Measurements from ENCODE around the gene CDKAL1.
"Not testable (repeated sequence)": the region's sequence is repeated elsewhere in the genome, so short reads cannot be mapped to it uniquely, and the experiment has no call there.

CDKAL1 gene

DNA sequence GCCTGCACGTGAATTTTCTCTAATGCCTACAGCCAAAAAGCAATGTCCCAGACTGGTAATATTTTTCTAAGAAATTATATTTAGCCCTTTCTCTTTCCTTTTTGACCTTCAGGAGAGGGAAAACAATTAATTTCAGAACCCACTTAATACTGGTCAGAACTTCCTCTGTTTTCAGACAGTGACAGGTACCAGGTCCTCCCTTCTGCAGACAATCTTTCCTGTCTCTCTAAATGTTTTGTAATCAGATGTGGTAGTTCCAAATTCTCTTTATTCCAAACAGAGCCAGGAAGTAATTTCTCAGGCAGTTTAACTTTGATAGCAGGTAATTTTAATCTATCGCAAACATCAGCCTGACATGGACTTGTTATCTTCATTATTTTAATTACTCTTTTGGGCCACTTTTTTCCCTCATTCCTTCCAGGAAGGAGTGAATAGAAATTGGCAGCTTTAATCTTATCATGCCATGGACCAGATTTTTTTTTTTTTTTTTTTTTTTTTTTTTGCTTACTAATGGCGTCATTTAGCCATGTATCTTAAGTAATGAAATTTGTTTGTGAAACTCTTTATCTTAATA, 710.7 kb downstream of the CDKAL1 start:
- DNase-seq (ENCODE audit: low read depth in 2 of 2): no peak

DNA sequence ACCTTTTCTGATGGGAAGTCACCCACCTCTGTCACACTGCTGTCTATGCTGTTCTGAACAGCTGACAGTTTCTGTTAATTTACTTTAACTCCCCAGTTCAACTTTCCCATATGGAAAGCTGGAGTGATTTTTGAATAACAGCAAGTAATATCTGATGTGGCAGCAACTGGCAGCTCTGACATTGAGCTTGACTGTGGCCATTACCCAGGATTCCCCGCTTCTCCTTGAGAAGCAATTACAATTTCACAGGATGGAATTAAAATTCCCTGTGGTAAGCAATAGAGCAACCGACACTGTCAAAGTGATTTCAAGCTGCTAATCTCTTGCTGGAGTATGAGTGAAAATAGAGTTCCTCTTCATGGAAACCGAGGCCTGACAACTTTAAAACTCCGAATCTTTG, 711.2 kb downstream of the CDKAL1 start:
- DNase-seq (ENCODE audit: low read depth in 2 of 2): no peak

DNA sequence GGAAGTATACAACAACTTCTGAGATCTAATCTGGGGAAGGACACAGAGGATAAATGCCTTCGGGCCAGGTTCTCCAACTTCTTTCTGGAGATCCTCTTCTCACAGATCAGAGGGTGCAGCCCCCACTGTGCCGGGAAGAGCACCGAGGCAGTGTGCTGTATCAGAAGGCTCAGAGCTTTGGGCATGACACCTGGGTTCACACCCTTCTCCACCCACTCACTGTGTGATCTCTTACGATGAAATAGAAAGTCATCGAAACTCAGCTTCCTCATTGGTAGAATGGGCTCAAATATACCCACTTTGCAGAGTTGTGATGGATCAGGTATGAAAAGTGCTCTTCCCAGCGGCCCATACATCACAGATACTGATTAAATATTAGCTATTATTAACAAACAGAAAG, 711.8 kb downstream of the CDKAL1 start:
- no peak for DNase-seq (ENCODE audit: low read depth in 2 of 2)

DNA sequence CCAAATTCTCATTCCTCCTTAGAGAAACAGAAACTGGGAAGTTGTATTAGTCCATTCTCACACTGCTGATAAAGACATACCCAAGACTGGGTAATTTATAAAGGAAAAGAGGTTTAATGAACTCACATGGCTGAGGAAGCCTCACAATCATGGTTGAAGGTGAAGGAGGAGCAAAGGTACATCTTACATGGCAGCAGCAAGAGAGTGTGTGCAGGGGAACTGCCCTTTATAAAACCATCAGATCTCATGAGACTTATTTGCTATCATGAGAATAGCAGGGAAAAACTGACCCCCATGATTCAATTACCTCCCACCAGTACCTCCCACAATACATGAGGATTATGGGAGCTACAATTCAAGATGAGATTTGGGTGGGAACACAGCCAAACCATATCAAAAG, 720.2 kb downstream of the CDKAL1 start:
- DNase-seq (ENCODE audit: low read depth in 2 of 2): not testable (repeated sequence)

DNA sequence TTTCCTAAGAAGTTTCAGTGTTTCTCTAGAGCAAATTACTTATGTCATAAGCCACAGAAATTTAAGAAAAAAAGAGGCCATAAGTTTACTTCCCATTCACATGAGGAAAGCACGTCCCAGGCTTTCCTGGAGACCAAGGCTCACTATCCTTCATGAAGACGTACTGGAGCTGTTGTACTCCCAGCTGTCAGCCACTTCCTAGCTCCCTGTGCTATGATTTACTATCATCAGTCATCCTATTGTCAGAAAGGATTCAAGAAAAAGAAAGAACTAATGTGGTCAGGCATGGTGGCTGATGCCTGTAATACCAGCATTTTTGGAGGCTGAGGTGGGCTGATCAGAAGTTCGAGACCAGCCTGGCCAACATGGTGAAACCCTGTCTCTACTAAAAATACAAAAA, 721.9 kb downstream of the CDKAL1 start:
- no peak for DNase-seq (ENCODE audit: low read depth in 2 of 2)

DNA sequence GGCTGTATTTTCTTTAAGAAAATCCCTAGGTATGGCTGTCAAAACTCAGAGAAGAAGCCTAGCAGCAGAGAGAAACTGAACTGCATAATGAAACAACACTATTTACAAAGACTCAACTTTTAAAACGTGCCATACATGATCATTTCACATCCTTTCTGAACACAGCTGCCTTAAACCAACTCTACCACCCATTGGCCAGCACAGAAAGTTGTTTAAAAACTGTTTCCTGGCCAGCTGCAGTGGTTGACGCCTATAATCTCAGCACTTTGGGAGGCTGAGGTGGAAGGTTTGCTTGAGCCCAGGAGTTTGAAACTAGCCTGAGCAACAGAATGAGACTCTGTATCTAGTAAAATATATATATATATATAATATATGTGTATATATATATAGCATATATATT, 722.9 kb downstream of the CDKAL1 start:
- DNase-seq (ENCODE audit: low read depth in 2 of 2): no peak

DNA sequence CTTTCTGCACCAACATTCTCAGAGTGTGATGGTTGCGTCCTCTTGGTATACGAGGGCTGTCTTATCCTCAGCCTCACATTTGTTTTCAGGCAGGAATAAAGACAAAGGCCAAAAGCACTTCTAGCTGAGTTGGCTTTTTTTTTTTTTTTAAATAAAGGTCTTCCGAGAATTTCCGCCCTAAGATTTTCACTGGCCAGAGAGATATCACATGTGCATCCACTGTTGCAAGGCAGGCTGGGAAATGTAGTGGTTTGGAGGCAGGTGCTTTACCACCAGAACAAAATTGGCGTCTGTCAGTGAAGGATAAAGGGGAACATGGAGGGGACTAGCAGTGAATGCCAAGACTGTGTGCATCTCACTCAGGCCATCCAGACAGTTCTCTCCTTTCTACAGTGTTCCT, 724.4 kb downstream of the CDKAL1 start:
- DNase-seq (ENCODE audit: low read depth in 2 of 2): no peak

DNA sequence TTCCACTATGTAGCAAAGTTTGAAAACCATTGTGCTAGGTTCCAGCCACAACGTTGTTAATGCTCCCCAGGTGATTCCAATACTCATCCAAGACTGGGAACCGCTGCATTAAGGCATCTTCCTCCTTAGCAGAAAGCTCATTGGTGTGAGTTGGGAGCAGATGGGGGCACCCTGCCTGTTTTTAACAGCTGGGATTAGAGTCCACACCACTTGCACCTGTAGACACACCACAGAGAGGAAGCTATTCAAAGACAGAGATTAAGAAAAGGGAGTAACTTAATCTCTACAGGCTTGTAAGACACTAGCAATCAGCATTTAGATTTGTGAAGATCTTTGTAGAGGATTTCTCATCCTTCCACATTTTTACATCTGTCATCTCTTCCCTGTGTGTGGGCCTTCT, 725.4 kb downstream of the CDKAL1 start:
- no peak for DNase-seq (ENCODE audit: low read depth in 2 of 2)

DNA sequence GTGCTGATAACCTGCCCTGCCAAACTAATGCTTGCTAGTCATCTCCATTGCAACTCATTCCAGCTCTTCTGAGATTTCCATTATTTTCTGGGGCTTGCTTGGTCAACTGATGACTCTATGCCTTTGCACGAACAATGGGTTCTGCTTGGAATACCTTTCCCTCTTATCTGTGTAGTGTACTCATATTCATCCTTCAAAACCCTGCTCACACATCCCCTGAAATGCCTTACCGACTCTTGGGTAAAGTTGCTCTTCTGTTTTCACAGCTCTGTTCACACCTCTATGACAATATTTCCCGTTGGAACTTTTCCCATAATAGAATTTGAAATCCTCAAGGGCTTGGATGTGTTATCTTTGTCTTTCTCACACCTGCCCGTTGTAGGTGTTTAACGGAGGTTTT, 728.2 kb downstream of the CDKAL1 start:
- no peak for DNase-seq (ENCODE audit: low read depth in 2 of 2)

DNA sequence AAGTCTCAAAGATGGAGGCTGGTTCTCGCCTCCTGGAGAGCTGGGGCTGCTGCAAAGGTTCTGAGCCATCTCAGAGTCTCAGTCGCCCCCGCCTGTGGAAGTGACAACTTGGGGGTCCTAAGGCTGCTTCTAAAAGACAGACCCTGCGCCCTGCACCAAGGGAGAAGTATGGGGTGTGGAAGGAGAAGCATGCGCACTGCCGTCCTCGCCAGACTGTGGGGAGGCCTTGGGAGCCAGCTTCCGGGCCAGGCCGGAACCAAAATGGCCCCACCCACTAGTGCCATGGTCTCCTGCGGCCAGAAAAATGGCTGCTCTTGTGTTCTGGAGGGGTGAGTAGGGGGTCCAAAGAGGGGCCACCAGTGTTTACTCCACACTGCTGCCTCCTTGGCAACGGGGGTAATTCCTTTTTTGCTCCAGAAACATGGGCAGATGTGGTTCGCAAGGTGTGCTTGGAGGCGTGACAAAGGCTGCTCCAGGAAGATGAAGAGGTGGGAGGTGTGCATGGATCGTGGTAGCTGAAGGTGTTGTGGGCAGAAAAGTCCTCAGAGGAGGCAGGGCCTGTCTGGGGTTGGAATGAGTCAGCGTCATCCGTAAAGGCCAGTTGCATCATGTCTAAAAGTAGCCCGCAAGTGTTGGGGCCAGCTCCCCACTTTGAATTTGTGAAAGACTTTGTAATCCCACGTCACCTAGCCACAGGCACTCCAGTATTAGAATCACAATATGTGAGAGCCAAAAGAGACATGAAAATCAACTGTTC, 729.5 kb downstream of the CDKAL1 start:
- DNase-seq (ENCODE audit: low read depth in 2 of 2): peak; percentile 13 to 15

DNA sequence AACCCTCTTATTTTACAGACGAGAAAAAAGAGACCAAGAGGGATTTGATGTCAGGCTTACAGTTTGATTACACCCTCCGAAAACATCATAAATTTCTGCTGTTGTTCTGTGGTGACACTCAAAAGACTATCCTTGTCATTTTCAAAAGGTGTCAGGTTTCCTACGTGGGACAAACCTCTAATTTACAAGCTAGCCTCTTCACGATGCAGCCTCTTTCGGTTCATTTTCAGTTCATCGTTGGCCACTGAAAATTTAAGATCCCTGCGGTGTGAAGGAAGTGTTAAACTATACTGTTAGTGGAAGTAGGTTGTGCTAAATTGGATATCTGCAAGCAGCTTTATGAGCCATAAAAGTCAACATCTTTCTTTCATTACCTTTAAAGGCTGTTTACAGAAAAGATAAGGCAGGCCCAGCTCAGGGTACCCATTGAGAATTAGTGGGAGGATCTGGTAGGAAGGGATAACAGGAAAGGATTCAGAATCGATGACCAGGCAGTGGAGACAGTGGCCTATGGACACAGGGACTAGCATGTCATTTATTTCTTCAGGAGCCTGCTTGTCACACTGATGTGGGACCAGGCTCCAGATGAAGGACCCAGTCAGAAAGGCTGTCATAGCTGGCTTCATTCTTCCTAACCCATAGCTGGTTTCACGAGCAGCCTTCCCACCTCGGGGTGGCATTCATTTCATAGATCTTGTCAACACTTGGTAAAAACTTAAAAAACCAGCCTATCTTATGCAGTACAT, 730.2 kb downstream of the CDKAL1 start:
- DNase-seq (ENCODE audit: low read depth in 2 of 2): no peak

DNA sequence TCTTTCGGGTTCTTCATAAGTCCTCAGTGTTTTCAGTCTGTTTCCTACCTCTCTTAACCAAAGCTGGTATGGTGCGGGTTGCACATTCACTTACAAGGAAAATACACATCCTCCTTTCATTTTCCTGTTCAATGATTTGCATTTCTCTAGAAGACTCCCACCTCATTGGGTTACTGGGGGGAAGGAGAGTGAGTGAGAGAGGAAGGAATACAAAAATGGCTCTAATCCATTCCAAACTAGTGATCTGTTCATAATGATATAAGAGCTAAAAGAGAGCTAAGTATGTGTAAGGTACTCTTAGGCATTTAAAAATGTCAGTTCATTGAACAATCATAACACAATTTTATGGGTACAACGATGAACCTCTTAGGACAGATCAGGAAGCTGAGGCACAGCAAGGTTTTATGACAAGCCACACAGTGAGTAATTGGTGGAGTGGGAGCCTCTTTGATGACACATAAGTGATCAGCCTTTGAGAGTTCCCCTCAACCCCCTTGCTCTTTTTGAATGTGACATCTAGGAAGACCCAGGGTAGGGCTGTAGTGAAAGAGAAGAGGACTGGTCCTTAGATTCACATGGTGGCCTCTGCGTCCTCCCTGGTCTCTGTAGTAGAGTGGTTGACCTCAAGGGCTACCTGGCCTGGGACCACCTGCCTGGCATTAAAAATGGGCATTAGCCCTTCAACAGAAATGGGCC, 730.9 kb downstream of the CDKAL1 start:
- peak in 1 of 2 donors; percentile 15 for DNase-seq (ENCODE audit: low read depth in 2 of 2)

DNA sequence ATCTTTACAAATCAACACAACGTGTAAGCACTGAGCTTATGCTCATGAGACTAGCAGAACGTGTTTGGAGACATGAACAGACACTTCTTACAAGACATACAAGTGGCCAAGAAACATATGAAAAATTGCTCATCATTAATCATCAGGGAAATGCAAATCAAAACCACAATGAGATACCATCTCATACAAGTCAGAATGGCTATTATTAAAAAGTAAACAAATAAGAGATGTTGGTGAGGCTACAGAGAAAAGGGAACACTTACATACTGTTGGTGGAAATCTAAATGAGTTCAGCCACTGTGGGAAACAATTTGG, 731.4 kb downstream of the CDKAL1 start:
- DNase-seq (ENCODE audit: low read depth in 2 of 2): no peak

DNA sequence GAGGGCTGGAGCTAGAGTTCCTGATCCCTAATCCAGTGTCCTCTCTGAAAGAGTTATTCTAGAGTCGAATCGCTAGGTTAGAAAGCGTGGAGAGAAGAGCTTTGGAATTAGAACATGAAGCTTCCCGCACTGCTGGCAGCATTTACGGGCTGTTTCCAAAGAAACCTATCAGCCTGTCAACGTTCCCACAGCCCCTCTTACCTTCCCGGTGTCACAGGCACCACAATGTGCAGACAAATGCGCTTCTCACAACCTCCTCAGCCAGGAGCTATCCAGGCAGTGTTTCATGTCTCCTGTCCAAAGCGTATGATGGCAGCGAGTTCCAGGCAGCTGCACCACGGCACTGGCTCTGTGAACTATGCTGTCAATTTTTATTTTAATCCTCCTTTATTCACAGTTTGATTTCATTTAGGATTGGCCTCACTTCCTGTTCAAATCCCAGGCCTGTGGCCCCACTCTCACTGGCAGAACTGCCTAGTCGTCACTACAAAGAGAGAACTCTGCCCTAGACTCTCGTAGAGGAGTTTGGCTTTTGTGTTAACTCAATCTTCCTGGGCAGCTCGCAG, 736.5 kb downstream of the CDKAL1 start:
- no peak for DNase-seq (ENCODE audit: low read depth in 2 of 2)

DNA sequence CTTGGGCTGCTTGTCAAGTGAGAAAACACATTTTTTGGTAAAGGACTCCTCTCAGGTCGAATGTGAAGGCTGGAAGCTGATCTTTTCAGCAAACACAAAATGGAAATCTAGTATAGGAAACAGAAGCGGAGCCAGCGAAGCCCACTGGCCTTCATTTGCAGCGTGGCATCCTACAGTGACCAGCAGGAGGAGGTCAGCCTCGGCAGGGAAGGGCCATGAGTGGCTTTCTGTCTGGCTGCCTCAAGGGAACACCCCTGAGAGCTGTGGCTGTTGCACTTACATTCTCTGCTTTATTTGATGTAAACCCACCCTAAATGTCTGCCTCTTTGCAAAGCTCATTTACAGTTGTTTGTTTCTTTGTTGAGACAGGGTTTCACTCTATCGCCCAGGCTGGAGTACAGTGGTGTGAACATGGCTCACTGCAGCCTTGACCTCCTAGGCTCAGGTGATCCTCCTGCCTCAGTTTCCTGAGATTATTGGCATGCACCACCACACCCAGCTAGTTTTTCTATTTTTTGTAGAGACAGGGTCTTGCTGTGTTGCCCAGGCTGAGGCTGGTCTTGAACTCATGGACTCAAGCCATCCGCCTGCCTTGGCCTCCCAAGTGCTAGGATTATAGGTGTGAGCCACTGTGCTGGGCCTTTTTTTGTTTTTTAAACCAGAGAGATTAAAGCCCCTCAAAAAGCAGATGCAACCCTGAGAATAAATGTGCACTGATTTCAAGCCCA, 737.3 kb downstream of the CDKAL1 start:
- DNase-seq (ENCODE audit: low read depth in 2 of 2): no peak

DNA sequence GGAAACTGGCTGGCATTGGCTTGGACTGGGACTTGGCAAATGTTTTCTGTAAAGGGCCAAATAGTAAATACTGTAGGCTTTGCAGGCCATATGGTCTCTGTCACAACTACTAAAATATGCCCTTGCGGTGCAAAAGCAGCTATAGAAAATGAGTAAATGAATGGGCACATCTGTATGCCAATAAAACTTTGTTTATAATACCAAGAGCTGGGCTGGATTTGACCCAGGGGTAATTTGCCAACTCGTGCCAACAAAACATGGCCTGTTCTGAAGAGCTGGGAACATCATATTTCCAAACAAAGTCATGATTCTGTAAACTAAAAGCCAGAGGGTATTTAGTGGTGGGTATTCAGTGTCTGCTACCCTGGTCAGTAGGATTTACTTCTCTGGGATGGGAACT, 739.2 kb downstream of the CDKAL1 start:
- no peak for DNase-seq (ENCODE audit: low read depth in 2 of 2)

DNA sequence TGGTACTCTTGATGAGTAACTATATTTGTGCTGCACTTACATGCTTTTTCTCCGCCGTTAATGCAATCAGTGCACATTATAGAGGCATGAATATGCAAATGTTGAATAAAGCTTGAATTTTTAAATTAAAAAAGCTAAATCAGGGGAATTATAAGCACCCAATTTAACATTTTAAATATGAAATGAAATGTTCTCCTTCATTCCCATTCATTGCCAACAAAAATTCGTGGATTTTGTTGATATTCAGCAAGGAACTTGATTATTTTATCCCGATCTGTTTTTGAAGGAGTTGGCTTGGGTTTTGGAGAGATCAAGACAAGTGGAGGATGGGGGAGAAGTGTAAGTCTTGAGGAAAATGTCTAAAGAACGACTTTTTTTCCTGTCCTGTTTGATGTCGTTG, 740.6 kb downstream of the CDKAL1 start:
- DNase-seq (ENCODE audit: low read depth in 2 of 2): no peak

DNA sequence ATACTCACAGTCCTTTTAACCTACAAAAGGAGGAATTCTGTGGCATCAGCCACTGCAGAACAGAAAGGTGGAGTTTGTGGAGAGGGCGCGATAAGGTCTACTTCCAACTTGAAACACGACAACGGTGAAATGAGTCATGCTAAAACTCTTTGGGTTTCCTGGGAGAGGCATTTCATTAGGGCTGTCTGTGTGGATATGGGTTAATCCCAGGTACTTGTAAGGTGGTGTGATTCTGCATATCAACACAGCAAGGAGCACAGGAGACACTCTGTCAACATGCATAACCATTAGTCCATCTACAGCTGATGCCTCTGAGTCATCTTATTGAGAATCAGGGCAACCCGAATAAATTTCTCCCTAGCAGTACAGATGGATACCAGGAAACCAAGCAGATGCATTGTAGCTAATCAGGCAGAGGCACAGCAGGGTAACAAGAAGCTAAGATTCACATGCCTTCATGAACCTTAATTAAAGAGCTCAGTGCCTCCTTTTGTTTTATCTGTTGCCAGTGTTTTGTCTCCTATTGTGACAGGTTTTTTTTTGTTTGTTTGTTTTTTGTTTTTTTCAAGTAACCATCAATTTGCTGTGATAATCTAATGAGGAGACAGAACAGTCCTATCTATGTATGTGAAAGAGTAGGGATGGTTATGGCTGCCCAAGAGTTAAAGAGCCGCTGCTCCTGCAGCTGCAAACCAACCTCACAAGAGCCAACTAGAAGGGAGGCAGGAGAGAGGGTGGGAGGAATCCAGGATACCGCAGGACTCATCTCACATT, 743.5 kb downstream of the CDKAL1 start:
- DNase-seq (ENCODE audit: low read depth in 2 of 2): no peak

DNA sequence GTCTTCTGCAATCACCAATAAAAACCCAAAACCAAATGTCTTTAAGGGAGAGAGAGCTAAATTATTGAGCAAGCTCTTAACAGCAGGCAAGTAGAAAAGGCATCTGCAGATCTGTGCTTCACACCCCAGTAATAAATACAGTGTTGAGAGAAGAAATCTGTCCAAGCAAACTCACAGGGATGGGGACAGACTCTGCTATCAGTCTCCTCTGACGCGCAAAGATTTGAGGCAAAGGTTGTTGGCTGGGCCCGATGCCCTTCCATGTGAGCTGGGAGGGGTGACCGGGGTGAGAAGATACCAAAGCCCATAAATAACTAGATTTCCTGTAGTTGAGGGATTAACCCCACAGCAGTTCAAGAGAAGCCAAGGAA, 744.1 kb downstream of the CDKAL1 start:
- DNase-seq (ENCODE audit: low read depth in 2 of 2): no peak

DNA sequence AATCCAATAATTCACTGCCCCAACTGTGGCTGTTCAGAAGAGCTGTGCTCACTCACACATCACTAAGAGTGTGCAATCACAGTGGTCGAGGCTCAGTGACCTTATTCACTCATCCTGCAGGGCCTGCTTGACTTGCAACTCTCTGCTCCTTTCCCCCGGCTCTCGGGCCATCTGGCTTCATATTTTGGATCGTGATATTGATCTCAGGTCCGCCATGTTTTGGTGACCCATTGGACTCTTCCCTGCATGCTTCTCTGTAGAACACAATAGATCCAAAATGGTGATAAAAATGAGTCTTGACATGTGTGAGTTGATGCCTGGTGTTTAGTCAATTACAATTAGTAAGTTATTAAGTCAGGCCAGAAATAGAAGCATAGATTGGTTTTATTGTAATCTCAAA, 745.4 kb downstream of the CDKAL1 start:
- DNase-seq (ENCODE audit: low read depth in 2 of 2): no peak

DNA sequence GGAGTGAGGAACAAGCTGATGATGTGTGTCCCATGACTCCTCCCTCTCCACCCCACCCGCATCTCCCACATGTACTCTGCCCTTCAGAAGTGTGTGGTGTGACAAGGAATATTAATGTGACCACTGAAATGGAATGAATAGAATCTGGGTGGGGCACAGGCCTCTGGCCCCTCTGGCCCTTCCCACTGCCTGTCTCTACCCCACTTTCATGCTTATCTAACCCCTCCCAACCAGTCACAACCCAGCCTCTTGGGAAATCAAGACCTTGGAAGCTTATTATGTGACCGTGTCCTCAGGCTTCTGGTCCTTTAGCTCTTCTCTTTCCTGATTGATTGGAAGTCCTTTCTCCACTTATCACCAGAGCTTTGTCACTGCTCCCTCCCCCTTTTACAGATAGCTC, 747.1 kb downstream of the CDKAL1 start:
- DNase-seq (ENCODE audit: low read depth in 2 of 2): no peak

All from stimulated activated CD8-positive, alpha-beta memory T cell treated with anti-CD3 and anti-CD28 coated beads, Interleukin-15, amount 100 ng/mL, for 48 hours (primary cell).